GM12873 (cell line): ENCODE data around the gene JOSD2.

ENCODE experiments used
- CTCF ChIP-seq: IDR thresholded peaks from 2 replicates; pipeline ENCODE4 v1.5.1; 2012; ENCODE audit warnings: low read depth, mild to moderate bottlenecking, moderate library complexity, low read length, control low read depth; ENCODE audit not compliant: insufficient read depth; ENCODE audit errors: missing control alignments

JOSD2 gene

GRCh38 chr19:50489461-50490011 is 21.5 kb downstream of the JOSD2 start:
- no peak for TF ChIP-seq CTCF

GRCh38 chr19:50488389-50489194 is 22.4 kb downstream of the JOSD2 start:
- no peak for TF ChIP-seq CTCF

GRCh38 chr19:50486823-50487515 is 24.0 kb downstream of the JOSD2 start:
- peak; percentile 73 for TF ChIP-seq CTCF

- no peak for TF ChIP-seq CTCF
Measured at GRCh38 chr19:50485284-50485955, 25.6 kb downstream of the JOSD2 start.

GRCh38 chr19:50482916-50483315 is 28.1 kb downstream of the JOSD2 start:
- no peak for TF ChIP-seq CTCF

- no peak for TF ChIP-seq CTCF
Measured at GRCh38 chr19:50482271-50482855, 28.6 kb downstream of the JOSD2 start.
